ENCODE results near the gene SNX25. TPM values are rescaled to one million over a fixed set of nuclear protein-coding genes. Genes with fewer than 3 reads are reported as not detected.

SNX25 gene
- total and polyA plus RNA-seq, 2 of the 13 experiments (the other 11 are each of a cell fraction or from before 2014, with no cell fraction given) = 23.4 to 23.5 TPM

GRCh38 chr4:185380320-185380719, 170.9 kb downstream of the SNX25 start:
- WGBS (ENCODE audit: low lambda C conversion rate) = 54% methylated on average over 1 of the region's 1 CpG
- no peaks in the 10 kb centered on the region for H4K20me1 ChIP-seq (ENCODE audit: insufficient read depth, low read length)
- ChIA-PET CTCF (ENCODE audit: low intra/inter-chr PET ratio, low total read pairs) (no interaction called here), POLR2A (interaction anchor here (0.5 to 2.0 kb wide), 3 partner anchors 16 to 715 kb away, joined by 3 to 5 read pairs (median 3); partner anchors contain the start of gene ANKRD37)
- H3K79me2 ChIP-seq (ENCODE audit: insufficient read depth, low read length) = no peaks in the 10 kb centered on the region
- H3K27ac ChIP-seq (ENCODE audit: extremely low read length, insufficient read depth, low read length) = peak overlapping the region; percentile 7
- FAIRE-seq (peak; percentile 84), DNase-seq (ENCODE audit: low spot score) (peak; percentile 87), ATAC-seq (peak; percentile 92)
- H3K4me2 ChIP-seq (ENCODE audit: low read depth, low read length) = no peak overlapping the region
- H3K9me3 ChIP-seq (ENCODE audit: low read length) = no peaks in the 10 kb centered on the region
- 0 out of 5 replicates have a peak, but pooled peaks cover 0 to 2% of the 10 kb centered on the region in 2 experiments for H3K36me3 ChIP-seq (replicated peaks in 1 of 2; ENCODE audit: control insufficient read depth in 1 of 2, insufficient read depth in 2 of 2, low read length in 2 of 2)
- BruUV-seq (replicated peaks) = no TSS peak
- H3K27me3 ChIP-seq (ENCODE audit: control insufficient read depth in 1 of 2, insufficient read depth in 2 of 2, low read length in 2 of 2) = no peaks in the 10 kb centered on the region
- intact Hi-C loops (cut with micrococcal nuclease; ENCODE audit: unreplicated experiment) = no loop called here
- in situ Hi-C loops (cut with HindIII; ENCODE audit: extremely low pct_ligation_motif_present, low pct_unique_long_range_greater_than_20kb) = no loop called here
- H3K4me1 ChIP-seq (ENCODE audit: insufficient read depth, low read length) = peaks cover 51% of the 10 kb centered on the region
- H3K4me3 ChIP-seq (replicated peaks in 1 of 3; ENCODE audit: insufficient read depth in 1 of 3, low read depth in 2 of 3, low read length in 3 of 3) = no peak overlapping the region
- H2AFZ ChIP-seq (ENCODE audit: low read length) = no peak overlapping the region
- no peak overlapping the region for H3K9ac ChIP-seq (ENCODE audit: insufficient read depth, low read depth, low read length)
- 0 out of 2 replicates have a peak, but pooled peaks have one; percentile 19 for TF ChIP-seq REPIN1 (CRISPR knock-in tag; IDR thresholded peaks at IDR 0.05; ENCODE audit: borderline replicate concordance, low read depth)
- 0 out of 2 replicates have a peak, but pooled peaks have one; percentile 37 for TF ChIP-seq ZNF264 (CRISPR knock-in tag; IDR thresholded peaks at IDR 0.05)
- TF ChIP-seq ZNF574 (CRISPR knock-in tag; IDR thresholded peaks at IDR 0.05) = peak; percentile 32; the same call in 1 of the 2 replicates
- TF ChIP-seq ZNF331 (CRISPR knock-in tag; IDR thresholded peaks at IDR 0.05) = peak; percentile 75; the same call in 1 of the 2 replicates
- no peak for TF ChIP-seq ZBTB7B (CRISPR knock-in tag; IDR thresholded peaks at IDR 0.05)
- TF ChIP-seq CCDC6 (CRISPR knock-in tag; IDR thresholded peaks at IDR 0.05) = no peak
- TF ChIP-seq SP5 (CRISPR knock-in tag; IDR thresholded peaks at IDR 0.05; ENCODE audit: borderline replicate concordance, low read depth) = peak; percentile 23; the same call in 1 of the 2 replicates
- TF ChIP-seq NFIC (IDR thresholded peaks at IDR 0.05; ENCODE audit: low read length) = peak; percentile 29; the same call in 1 of the 2 replicates
- TF ChIP-seq ETV5 (CRISPR knock-in tag; IDR thresholded peaks at IDR 0.05; ENCODE audit: borderline replicate concordance) = peak; percentile 49; the same call in 1 of the 2 replicates
- peak; percentile 88 for TF ChIP-seq FOXA3 (CRISPR knock-in tag; IDR thresholded peaks at IDR 0.05)
- TF ChIP-seq FOSL2 (CRISPR knock-in tag; IDR thresholded peaks at IDR 0.05) = peak; percentile 43; the same call in 1 of the 2 replicates
- peak; percentile 55 for TF ChIP-seq TCF7 (IDR thresholded peaks at IDR 0.05; ENCODE audit: low read depth)
- TF ChIP-seq FOXP1 (IDR thresholded peaks at IDR 0.05) = no peak
- peak; percentile 73 for TF ChIP-seq FOXP1 (CRISPR knock-in tag; IDR thresholded peaks at IDR 0.05)
- TF ChIP-seq ZNF17 (CRISPR knock-in tag; IDR thresholded peaks at IDR 0.05) = no peak
- TF ChIP-seq ZBTB8A (CRISPR knock-in tag; IDR thresholded peaks at IDR 0.05; ENCODE audit: borderline replicate concordance, low read depth) = no peak
- peak; percentile 62 for TF ChIP-seq ARID5B (CRISPR knock-in tag; IDR thresholded peaks at IDR 0.05)
- TF ChIP-seq FOXP4 (CRISPR knock-in tag; IDR thresholded peaks at IDR 0.05) = peak; percentile 35
